Measurements from ENCODE around the gene NEURL2.

DNA sequence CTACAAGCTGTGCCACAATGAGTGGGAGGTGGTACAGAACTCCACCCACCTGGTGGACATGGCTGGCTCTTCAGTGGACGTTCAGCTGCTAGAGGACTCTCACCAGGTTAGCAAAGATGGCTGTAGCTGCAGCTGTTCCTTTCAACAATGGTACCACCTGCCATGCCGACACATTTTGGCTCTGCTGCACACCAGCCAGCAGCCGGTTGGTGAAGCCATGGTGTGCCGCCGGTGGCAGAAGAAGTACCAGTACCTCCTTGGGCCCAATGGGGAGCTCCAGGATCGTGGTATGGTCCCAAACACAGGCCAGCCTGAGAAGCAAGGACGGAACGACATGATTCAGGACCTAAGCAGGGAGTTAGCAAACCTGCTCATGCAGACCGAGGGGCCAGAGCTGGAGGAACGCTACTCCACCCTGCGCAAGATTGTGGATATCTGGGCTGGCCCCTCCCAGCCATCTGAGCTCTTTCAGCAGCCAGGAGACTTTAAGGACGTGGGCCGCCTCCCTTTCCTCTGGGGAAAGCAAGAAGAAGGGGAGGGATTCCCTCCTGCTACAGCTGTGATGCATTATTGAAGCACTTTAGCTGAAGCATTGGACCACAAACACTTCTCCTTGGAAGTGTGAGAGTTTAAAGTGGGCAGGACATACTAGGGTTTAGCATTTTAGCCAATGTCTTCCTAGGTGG, 12.8 kb downstream of the NEURL2 start:
- TF ChIP-seq POLR2A (IDR thresholded peaks at IDR 0.05) = no peak
- TF ChIP-seq, protein P1, sequence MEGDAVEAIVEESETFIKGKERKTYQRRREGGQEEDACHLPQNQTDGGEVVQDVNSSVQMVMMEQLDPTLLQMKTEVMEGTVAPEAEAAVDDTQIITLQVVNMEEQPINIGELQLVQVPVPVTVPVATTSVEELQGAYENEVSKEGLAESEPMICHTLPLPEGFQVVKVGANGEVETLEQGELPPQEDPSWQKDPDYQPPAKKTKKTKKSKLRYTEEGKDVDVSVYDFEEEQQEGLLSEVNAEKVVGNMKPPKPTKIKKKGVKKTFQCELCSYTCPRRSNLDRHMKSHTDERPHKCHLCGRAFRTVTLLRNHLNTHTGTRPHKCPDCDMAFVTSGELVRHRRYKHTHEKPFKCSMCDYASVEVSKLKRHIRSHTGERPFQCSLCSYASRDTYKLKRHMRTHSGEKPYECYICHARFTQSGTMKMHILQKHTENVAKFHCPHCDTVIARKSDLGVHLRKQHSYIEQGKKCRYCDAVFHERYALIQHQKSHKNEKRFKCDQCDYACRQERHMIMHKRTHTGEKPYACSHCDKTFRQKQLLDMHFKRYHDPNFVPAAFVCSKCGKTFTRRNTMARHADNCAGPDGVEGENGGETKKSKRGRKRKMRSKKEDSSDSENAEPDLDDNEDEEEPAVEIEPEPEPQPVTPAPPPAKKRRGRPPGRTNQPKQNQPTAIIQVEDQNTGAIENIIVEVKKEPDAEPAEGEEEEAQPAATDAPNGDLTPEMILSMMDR (IDR thresholded peaks at IDR 0.05) = no peak
